NCI-H2227 (cell line): Measurements from ENCODE around the gene NANOS3.

Source experiments
- DNase-seq: peaks from one replicate; lab custom pipeline; 2025; ENCODE audit not compliant: unreplicated experiment; lab: John Stamatoyannopoulos, UW

Gene NANOS3

DNA sequence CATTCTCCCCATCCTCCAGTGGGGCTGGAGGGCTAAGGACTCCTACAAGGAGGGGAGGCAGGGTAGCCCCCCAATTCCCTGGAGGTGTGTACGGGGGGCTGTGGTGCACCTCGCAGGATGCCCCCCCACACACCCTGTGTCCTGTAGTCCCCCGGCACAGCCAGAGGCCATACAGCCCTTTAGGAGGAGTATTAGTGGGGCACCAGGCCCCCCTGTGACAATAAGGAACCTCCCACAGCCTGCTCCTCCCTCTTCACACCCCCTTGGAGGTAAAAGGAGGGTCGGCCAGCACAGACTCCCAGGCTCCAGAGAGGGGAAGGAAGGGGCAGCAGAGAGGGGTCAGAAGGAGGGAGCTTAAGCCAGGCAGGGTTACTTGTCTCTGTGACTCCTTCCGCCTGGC, at the start of gene NANOS3:
TSS of gene NANOS3 (plus strand) at position 301 of the 400 bp plus-strand sequence. CDS start 115 bp downstream, outside the sequence.
- DNase-seq, result no peak

DNA sequence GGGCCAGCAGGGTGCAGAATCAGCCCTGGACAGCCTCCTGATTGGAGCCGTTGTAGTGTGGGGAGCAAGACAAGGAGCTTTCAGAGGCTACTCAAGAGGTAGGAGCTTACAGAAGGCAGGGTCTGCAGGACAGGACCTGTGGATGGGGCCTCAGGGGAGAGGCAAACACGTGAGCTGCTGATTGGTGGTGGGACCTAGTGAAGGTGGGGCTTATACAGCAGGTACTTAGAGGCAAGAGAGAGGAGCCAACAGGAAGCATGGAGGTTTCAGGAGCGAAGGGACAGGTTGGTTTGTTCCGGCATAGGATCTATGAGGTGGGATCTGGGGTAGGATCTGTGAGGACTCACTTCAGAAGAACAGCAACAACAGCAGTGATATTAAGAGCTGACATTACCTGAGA, 49.3 kb upstream of the NANOS3 start:
- no peak for DNase-seq

GRCh38 chr19:13830114-13830740, 46.7 kb upstream of the NANOS3 start:
- DNase-seq, result no peak

- no peak for DNase-seq
These were observed 46.0 kb upstream of the NANOS3 start for GRCh38 chr19:13830741-13831536.

GRCh38 chr19:13831537-13832467, 45.1 kb upstream of the NANOS3 start:
- DNase-seq, result no peak

- peak; percentile 92 for DNase-seq
These were observed 43.3 kb upstream of the NANOS3 start for GRCh38 chr19:13833330-13834243.

DNA sequence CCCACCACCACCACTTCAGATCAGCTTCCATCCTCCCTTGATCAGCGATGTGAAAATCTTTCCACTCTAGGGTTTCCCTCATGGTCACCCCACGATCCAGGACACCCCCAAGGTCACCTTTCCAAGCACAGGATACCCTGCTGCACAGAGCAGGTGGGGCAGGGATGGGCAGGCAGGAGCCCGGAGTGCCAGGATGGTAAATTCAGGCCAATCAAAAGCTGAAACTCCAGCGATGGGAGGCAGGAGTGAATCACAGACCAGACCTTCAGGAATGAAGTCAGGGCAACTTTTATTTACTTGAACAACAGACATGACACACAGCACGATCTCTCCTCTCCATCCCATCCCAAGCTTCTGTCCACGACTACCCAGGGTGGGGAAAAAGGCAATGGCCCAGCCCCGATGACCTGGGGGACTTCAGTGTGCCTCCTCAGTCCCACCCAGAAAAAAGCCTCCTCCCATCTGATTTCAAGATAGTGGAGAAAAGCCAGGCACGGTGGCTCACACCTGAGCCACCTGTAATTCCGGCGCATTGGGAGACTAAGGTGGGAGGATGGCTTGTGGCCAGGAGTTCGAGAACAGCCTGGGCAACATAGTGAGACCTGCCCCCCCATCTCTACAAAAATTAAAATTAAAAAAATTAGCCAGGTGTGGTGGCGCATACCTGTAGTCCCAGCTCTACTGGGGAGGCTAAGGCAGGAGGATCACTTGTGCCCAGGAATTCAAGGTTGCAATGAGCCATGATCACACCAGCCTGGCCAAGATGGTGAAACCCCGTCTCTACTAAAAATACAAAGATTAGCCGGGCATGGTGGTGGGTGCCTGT, 42.5 kb upstream of the NANOS3 start:
- no peak for DNase-seq

DNA sequence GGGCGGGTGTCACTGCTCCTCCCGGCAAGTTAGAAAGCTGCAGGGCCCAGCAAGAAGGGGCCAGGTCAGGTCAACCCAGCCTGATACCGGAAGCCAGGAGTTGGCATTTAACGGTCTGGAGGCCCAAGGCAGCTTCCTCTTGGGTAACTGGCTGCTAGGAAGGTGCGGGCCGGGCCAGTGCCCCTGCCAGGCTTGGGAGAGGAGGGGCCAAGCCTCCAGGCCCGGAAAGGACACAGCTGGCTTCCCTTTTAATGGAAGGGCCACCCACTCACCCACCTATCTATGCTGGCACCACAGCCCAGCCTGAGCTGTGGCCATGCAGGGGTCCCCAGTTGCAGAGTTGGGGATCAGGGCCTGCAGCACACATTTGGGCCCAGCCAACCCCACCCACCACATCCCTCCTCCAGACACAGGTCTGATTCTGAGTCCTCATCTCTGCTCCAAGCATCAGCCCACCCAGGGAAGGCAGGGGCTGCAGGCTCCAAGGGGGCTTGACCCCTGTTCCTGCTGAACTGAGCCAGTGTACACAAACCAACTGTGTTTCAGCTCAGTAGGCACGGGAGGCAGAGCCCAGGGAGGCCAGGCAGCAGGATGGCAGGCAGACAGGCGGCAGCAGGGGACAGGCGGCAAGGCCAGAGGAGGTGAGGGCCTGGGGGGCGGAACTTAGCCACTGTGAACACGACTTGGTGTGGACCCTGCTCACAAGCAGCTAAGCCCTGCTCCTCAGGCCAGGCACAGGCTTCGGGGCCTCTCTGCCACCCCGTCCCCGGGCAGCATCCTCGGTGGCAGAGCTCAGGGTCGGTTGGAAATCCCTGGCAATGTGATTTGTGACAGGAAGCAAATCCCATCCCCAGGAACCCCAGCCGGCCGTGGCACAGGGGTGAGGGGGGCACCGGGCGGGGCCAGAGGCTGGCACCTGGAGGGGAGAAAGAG, 40.9 kb upstream of the NANOS3 start:
- DNase-seq, result no peak

DNA sequence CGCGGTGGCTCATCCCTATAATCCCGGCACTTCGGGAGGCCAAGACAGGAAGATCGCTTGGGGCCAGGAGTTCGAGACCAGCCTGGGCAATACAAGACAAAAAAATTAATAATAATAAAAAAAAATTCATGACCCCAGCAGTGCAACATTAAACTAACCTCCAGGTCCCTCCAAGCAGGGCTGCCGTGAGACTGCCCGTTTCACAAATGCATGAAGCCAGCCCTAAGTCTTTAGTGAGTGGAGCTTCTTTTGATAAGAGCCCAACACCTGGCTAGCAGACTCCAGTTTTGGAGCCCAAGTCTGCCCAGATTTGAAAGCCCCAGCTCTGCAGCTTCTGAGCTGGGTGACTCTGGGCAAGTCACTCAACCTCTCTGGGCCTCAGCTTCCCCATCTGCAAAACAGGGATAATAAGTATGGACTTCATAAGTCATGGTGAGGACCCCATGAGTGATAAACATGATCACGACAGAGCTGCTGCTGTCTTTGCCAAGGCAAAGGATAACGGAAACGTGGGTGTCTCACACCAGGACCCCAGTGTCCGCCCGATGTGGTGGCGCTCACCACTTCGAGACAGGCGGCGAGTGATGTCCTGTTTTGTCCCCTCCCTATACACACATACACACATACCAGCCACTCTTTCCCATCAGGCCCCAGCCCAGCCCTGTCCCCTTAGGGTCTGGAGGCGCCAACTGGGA, 38.4 kb upstream of the NANOS3 start:
- DNase-seq, result no peak

DNA sequence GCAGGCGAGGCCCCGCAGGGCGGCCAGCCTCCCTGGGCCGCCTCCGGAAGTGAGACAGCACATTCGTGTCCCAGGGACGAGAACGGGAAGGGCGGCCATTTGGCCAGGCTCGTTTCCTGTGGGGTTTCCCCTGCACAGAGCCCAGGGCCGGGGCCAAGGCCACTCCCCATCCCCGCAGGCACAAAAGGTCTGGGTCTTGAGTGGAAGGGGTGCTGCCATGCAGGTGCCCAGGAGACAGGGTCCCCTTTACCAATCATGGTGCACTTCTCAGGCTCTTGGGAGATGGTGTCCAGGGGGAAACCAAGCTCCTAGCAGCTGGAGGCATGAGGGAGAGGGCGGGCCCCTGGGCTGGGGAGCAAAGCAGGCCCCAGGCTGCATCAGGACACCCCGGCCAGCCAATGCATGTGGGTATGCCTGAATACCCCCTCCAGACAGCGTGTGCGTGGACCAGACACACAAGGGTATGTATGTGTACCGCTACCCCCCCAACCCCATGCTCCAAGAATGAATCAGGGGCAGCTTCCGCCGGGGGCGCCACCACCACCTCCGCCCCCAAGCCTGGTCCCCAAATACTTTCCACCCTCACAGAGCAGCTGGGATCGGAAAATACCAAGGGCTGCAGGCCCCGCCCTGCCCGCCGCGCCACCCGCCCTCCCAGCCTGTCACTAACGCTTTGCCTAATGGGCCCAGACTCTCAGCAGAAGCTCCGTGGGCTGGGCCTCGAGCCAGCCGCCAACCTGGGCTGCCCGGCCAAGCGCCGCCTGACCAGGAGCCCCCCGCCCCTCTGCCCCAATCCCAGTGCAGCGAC, 37.6 kb upstream of the NANOS3 start:
- peak; percentile 70 for DNase-seq

- no peak for DNase-seq
These were observed 37.0 kb upstream of the NANOS3 start for GRCh38 chr19:13839938-13840304.

DNA sequence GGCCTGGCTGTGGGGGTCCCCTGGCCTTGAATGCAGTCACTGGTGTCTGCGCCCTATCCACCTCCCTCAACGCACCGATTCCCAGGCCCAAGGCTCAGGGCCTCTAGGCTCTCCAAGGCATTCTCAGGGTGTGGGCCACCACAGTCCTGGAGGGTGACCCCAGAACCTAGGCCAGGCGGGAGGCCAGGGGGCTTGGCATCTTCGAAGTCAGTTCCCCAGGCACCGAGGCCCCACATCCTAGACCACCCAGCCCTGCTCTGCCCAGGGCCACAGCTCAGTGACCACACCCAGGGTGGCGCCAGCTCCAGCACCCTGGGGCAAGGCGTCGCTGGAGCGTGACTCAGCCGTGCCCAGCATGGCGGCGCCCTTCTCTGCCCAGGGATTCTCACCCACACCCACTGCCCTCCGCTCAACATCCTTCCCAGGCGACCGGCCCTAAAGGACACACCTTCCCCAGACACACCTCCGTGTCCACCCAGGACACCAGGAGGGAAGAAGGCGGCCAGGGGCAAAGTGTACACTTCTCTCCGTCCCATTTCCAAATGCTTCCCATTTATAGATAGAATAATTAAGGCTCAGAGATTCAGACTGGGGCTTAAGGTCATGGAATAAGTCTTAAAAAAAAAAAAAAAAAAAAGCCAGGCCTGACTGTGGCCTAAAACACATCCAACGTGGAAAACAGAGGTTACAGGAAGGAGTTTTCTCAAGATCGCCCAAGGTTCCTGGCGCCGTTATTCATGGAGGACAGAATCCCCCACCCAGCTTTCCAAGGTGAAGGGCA, 36.4 kb upstream of the NANOS3 start:
- DNase-seq, result no peak

GRCh38 chr19:13841086-13841961, 35.6 kb upstream of the NANOS3 start:
- DNase-seq, result no peak

DNA sequence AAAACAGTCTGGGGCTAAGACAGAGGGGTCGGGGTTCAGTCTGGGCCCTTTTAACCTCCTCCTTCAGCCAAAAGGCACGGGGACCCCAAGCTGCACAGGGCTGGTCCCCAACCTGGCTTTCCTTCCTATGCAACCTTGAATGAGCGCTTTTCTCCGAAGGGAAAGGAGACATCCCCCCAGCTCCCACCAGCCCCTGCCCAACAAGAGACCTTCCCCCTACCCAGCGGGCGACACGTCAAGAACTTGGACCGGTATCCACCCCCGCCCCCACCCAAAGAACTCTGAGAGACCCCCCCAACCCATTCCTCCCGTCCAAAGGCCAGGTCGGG, 35.0 kb upstream of the NANOS3 start:
- no peak for DNase-seq

- peak; percentile 62 for DNase-seq
These were observed 34.4 kb upstream of the NANOS3 start for GRCh38 chr19:13842291-13843103.
